C4-2B (cell line): ENCODE measurements around the gene PAN2.

Experiments
- ZFX ChIP-seq: fragments of 450-650 bp; IDR thresholded peaks from 2 replicates; pipeline ENCODE4 v1.6.1; 2017
- TF ChIP-seq, protein P1 (sequence below): fragments of 450-650 bp; conservative IDR thresholded peaks from 2 replicates; pipeline ENCODE4 v1.5.1; 2017; ENCODE audit warnings: mild to moderate bottlenecking

GRCh38 chr12:56282030-56282429, 51.8 kb downstream of the PAN2 start:
- TF ChIP-seq, protein P1, sequence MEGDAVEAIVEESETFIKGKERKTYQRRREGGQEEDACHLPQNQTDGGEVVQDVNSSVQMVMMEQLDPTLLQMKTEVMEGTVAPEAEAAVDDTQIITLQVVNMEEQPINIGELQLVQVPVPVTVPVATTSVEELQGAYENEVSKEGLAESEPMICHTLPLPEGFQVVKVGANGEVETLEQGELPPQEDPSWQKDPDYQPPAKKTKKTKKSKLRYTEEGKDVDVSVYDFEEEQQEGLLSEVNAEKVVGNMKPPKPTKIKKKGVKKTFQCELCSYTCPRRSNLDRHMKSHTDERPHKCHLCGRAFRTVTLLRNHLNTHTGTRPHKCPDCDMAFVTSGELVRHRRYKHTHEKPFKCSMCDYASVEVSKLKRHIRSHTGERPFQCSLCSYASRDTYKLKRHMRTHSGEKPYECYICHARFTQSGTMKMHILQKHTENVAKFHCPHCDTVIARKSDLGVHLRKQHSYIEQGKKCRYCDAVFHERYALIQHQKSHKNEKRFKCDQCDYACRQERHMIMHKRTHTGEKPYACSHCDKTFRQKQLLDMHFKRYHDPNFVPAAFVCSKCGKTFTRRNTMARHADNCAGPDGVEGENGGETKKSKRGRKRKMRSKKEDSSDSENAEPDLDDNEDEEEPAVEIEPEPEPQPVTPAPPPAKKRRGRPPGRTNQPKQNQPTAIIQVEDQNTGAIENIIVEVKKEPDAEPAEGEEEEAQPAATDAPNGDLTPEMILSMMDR, result no peak
- TF ChIP-seq ZFX, result no peak
